ENCODE measurements around the gene TLE2. TPM values are rescaled to one million over a fixed set of nuclear protein-coding genes. Genes with fewer than 3 reads are reported as not detected.

TLE2 gene
- total RNA-seq = 40.1 TPM

DNA sequence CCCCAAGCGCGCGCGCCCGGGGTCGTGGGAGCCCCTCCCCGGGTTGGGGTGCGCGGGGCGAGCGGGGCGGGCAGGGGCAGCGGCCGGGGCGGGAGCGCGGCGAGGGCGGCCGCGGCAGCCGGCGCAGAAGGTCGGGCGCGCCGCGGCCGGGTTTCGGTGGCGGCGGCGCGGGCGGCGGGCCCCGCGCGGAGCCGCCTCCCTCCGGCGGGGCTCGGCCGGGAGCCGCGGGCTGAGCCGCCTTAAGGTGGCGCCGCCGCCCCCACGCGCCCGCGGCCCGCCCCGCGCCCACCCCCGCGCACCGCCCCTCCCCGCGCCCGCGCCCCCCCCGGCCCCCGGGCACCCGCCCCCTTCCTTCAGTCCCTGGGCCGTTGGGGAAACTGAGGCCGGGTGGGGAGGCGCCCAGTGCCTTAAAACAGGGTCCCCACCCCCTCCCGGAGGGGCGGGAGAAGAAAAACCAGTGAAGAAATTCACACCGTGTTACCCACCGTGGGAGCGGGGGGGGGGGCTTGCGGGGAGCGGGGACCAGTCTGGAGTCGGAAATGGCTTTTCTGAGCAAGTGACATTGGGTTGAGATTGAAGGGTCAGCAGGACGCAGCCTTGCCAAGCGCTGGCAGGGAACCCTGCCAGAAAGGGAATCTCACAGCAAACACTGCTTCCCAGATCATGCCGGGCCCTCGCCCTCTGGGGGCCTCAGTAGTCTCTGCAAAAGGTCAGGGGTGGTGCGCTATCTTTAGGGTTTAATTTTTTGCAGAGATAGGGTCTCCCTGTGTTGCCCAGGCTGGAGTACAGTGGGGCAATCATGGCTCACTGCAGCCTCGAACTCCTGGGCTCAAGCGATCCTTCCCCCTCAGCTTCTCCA, at the start of gene TLE2:
Gene TLE2 (minus strand): TSS at position 216 of the 859 bp plus-strand sequence. CDS start 376 bp downstream, outside the sequence.

DNA sequence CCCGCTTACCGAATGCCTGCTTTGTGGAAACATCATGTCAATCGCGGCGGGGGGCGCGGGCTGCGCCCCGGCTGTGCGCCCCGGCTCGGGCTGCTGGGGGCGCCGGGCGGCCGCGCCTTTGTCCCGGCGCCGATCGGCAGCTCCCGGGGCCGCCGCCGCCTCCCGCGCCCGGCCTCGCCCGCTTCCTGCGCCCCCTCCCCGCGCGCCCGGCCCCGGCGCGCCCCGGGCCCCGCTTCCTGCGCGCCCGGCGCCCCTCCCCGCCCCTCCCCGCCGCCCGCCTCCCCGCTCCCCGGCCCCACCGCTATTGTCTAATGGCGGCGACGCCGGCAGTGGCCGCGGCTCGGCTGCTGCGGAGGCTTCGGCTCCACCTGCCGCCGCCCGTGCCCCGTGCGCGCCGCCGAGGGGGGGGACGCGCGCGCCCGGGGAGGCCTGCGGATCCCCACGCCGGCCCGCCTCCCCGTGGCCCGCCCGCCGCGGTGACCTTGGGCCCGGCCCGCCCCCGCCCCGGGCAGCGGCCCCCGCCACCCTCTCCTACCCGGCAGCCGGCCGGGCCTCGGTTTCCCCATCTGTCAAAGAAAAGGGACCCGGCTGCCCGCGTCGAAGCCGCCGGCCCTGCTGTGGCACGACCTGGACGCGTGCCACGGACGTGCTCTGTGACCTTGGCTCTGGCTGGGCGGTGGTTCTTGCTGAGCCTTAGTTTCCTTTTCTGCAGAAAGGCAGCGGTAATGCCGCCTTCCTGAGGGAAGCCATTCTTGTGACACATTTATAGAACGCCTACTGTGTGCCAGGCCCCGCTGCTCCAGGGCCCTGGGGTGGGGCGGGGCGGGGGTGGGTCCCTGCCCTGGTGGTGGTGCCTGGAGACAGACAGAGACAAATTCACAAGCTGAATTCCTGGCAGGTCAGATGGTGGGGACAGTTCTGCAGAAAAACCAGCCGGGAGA, 33.4 kb upstream of the TLE2 start, which contains the start of gene TLE5:
Gene TLE5 (minus strand): TSS at position 331 of the 941 bp plus-strand sequence. CDS start 295 bp downstream, at position 36.

DNA sequence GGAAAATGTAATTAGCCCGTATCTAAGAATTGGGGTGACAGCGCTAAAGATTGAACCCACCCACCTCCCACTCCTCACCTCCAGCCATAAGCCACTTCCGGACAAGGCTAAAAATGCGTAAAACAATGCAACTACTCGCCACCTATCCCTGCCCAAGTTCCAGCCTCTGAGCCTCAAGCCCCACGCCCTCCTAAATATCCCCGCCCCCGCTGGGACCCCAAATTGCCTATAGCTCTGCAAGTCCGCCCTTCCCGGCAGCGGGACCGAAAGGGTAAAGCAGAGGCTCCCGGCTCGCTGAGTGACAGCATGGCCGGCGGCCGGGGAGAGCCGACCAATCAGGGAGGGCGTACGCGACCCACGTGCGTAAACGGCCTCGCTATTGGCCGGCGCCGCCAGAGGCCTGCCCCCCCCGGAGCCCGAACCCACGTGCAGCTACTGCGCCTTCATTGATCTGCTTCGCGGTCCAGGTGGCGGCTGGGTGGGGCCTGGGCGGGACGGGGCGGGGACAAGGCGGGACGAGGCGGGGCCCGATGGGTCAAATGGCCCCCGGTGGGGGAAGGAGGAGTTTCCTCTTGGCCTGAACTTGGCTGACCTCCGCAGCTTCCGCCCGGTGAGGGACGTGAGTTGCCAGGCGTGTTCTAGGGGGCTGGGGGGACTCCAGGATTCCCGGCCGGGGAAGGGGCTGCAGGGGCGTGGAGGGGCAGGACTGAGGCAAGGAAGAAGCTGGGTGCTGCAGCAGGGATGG, 51.9 kb downstream of the TLE2 start, which contains the start of gene TLE6:
Gene TLE6 (plus strand): TSS at position 564 of the 745 bp plus-strand sequence. CDS start 670 bp downstream, outside the sequence.

Other genes starting within 250 kb of the TLE2 start
- 48.4 TPM for gene SGTA, start 246.0 kb downstream of the TLE2 start, total RNA-seq
- 93.8 TPM for gene THOP1, start 243.8 kb downstream of the TLE2 start, total RNA-seq
- gene ZNF554, start 209.4 kb downstream of the TLE2 start, total RNA-seq = 12.8 TPM
- gene ZNF555, start 187.8 kb downstream of the TLE2 start, total RNA-seq = 21.1 TPM
- gene ZNF556, start 161.9 kb downstream of the TLE2 start, total RNA-seq = 3.0 TPM
- gene ZNF57, start 128.4 kb downstream of the TLE2 start, total RNA-seq = 5.6 TPM
- 7.6 TPM for gene ZNF77, start 84.3 kb downstream of the TLE2 start, total RNA-seq
- gene TLE6, start 51.7 kb downstream of the TLE2 start, total RNA-seq = 5.2 TPM
- 128 TPM for gene TLE5, start 33.2 kb upstream of the TLE2 start, total RNA-seq
- gene GNA11, start 65.1 kb upstream of the TLE2 start, total RNA-seq = 40.5 TPM
- gene GNA15, start 106.8 kb upstream of the TLE2 start, total RNA-seq = 3.0 TPM
- 0.38 TPM for gene S1PR4, start 149.5 kb upstream of the TLE2 start, total RNA-seq
- gene NCLN, start 156.7 kb upstream of the TLE2 start, total RNA-seq = 19.5 TPM
- gene CELF5, start 195.4 kb upstream of the TLE2 start, total RNA-seq = 13.4 TPM

All from camera-type eye (tissue), 1 donor.